ENCODE results near the gene ERI3. TPM values are rescaled to one million over a fixed set of nuclear protein-coding genes. Genes with fewer than 3 reads are reported as not detected.
A peak's percentile ranks its signal among the peaks of the same experiment; 100 is the strongest.

Gene ERI3
- total and polyA plus RNA-seq, 9 of the 15 experiments (the other 6 are each of a cell fraction or from before 2014, with no cell fraction given), result 47.8 to 93.4 (median 67.2) TPM

- BruUV-seq (replicated peaks), result no TSS peak
- H4K20me1 ChIP-seq (replicated peaks; ENCODE audit: control insufficient read depth, insufficient read depth, low read length), result no peaks in the 10 kb centered on the region
- ChIA-PET POLR2A (interaction anchor here (0.6 to 1.1 kb wide), 4 partner anchors 11 to 424 kb away, joined by 3 to 6 read pairs (median 3); no protein-coding TSS in a partner anchor), CTCF (ENCODE audit: low intra/inter-chr PET ratio) (no interaction called here)
- ATAC-seq (no peak), DNase-seq (ENCODE audit: extremely low read depth in 1 of 4, low spot score in 3 of 4) (no peak), FAIRE-seq (no peak)
- no peak overlapping the region for H3K4me3 ChIP-seq
- 44% methylated on average over 6 of the region's 6 CpGs for WGBS (ENCODE audit: insufficient coverage, low coverage, missing lambda C conversion rate)
- H3K4me1 ChIP-seq (replicated peaks in 1 of 2; ENCODE audit: control insufficient read depth in 2 of 2, insufficient read depth in 2 of 2, low read length in 2 of 2), result peaks cover 6 to 11% of the 10 kb centered on the region in 2 experiments; a peak in 4 of 5 replicates
- no peaks in the 10 kb centered on the region for H3K36me3 ChIP-seq (ENCODE audit: control insufficient read depth, insufficient read depth, low read length)
- TF ChIP-seq RBM14 (IDR thresholded peaks at IDR 0.05; ENCODE audit: borderline replicate concordance, insufficient read depth, low read depth, low read length), result no peak
- TF ChIP-seq KDM1A (IDR thresholded peaks at IDR 0.05), result peak in 1 of 2 experiments; percentile 46; a peak in 1 of 4 replicates
- in situ Hi-C loops (cut with MboI) (no loop called here), intact Hi-C loops (cut with micrococcal nuclease) (no loop called here)
- no peaks in the 10 kb centered on the region for H3K9me3 ChIP-seq (replicated peaks; ENCODE audit: control insufficient read depth, insufficient read depth, low read depth, low read length)
- H3K79me2 ChIP-seq (ENCODE audit: control insufficient read depth, insufficient read depth, low read length), result peaks cover 6% of the 10 kb centered on the region
- H3K27me3 ChIP-seq (ENCODE audit: control insufficient read depth in 2 of 2, insufficient read depth in 2 of 2, low read length in 2 of 2), result peaks cover 5 to 8% of the 10 kb centered on the region in 2 experiments; a peak in 1 of 5 replicates
- no peak overlapping the region for H2AFZ ChIP-seq (ENCODE audit: low read depth, low read length)
- no peak overlapping the region for H3K4me2 ChIP-seq (ENCODE audit: insufficient read depth, low read length)
- H3K27ac ChIP-seq (ENCODE audit: extremely low read depth, low read depth, low read length), result no peak overlapping the region
- no peaks in the 10 kb centered on the region for H3K9me1 ChIP-seq (ENCODE audit: control insufficient read depth, insufficient read depth, low read length)
- H3K9ac ChIP-seq (ENCODE audit: insufficient read depth in 1 of 2, low read depth in 2 of 2, low read length in 2 of 2), result no peak overlapping the region
Observed at GRCh38 chr1:44359234-44359935, 4.3 kb upstream of the ERI3 start.

GRCh38 chr1:44357710-44358109 lies 2.7 kb upstream of the ERI3 start:
- TF ChIP-seq, protein P1, sequence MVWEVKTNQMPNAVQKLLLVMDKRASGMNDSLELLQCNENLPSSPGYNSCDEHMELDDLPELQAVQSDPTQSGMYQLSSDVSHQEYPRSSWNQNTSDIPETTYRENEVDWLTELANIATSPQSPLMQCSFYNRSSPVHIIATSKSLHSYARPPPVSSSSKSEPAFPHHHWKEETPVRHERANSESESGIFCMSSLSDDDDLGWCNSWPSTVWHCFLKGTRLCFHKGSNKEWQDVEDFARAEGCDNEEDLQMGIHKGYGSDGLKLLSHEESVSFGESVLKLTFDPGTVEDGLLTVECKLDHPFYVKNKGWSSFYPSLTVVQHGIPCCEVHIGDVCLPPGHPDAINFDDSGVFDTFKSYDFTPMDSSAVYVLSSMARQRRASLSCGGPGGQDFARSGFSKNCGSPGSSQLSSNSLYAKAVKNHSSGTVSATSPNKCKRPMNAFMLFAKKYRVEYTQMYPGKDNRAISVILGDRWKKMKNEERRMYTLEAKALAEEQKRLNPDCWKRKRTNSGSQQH (CRISPR knock-in tag; IDR thresholded peaks at IDR 0.05), result no peak
- TF ChIP-seq ZBTB33 (CRISPR knock-in tag; IDR thresholded peaks at IDR 0.05), result peak; percentile 71; the same call in 1 of the 2 replicates
- Histone ChIP-seq H3K4me1 (replicated peaks in 1 of 2; ENCODE audit: control insufficient read depth in 2 of 2, insufficient read depth in 2 of 2, low read length in 2 of 2) (peaks cover 12 to 24% of the 10 kb centered on the region in 2 experiments), H3K27me3 (ENCODE audit: control insufficient read depth in 2 of 2, insufficient read depth in 2 of 2, low read length in 2 of 2) (no peaks in the 10 kb centered on the region; a peak in 1 of 5 replicates), H3K9ac (ENCODE audit: insufficient read depth in 1 of 2, low read depth in 2 of 2, low read length in 2 of 2) (no peak overlapping the region), H4K20me1 (replicated peaks; ENCODE audit: control insufficient read depth, insufficient read depth, low read length) (no peaks in the 10 kb centered on the region), H3K36me3 (ENCODE audit: control insufficient read depth, insufficient read depth, low read length) (no peaks in the 10 kb centered on the region), H3K9me3 (replicated peaks; ENCODE audit: control insufficient read depth, insufficient read depth, low read depth, low read length) (no peaks in the 10 kb centered on the region), H2AFZ (ENCODE audit: low read depth, low read length) (peak overlapping the region; percentile 18; the same call in 1 of the 2 replicates), H3K27ac (ENCODE audit: extremely low read depth, low read depth, low read length) (no peak overlapping the region), H3K4me3 (no peak overlapping the region), H3K9me1 (ENCODE audit: control insufficient read depth, insufficient read depth, low read length) (no peaks in the 10 kb centered on the region), H3K4me2 (ENCODE audit: insufficient read depth, low read length) (no peak overlapping the region), H3K79me2 (ENCODE audit: control insufficient read depth, insufficient read depth, low read length) (peaks cover 23% of the 10 kb centered on the region)
- 51% methylated on average over 4 of the region's 4 CpGs for WGBS (ENCODE audit: insufficient coverage, low coverage, missing lambda C conversion rate)
- ATAC-seq (no peak), DNase-seq (ENCODE audit: extremely low read depth in 1 of 4, low spot score in 3 of 4) (no peak), FAIRE-seq (no peak)
- in situ Hi-C loops (cut with MboI), result no loop called here
- CTCF ChIA-PET (ENCODE audit: low intra/inter-chr PET ratio), result no interaction called here
- POLR2A ChIA-PET, result no interaction called here
- BruUV-seq (replicated peaks), result no TSS peak
- intact Hi-C loops (cut with micrococcal nuclease), result no loop called here
